Mesothelial cell of epicardium (in vitro differentiated cells): ENCODE results near the gene EML4. TPM values are rescaled to one million over a fixed set of nuclear protein-coding genes. Genes with fewer than 3 reads are reported as not detected.

ENCODE experiments used
- DNase-seq, 2 experiments: peaks; one replicate each; pipeline ENCODE4 v3.0.0; 2021; ENCODE audit warnings: low spot score in 2 of 2; ENCODE audit not compliant: unreplicated experiment in 2 of 2
- H3K27ac Mint-ChIP-seq: 2 replicates; pipeline ENCODE4 v1.8.0; 2021; ENCODE audit warnings: mixed read lengths
- H3K27me3 Mint-ChIP-seq: 2 replicates; pipeline ENCODE4 v1.8.0; 2021; ENCODE audit warnings: low read depth, mixed read lengths
- H3K36me3 Mint-ChIP-seq: 2 replicates; pipeline ENCODE4 v1.8.0; 2021; ENCODE audit warnings: mixed read lengths
- H3K4me1 Mint-ChIP-seq: 2 replicates; pipeline ENCODE4 v1.8.0; 2021; ENCODE audit warnings: mixed read lengths
- H3K4me3 Mint-ChIP-seq: 2 replicates; pipeline ENCODE4 v1.8.0; 2021; ENCODE audit warnings: mild to moderate bottlenecking, moderate library complexity, mixed read lengths
- H3K9me3 Mint-ChIP-seq: 2 replicates; pipeline ENCODE4 v1.8.0; 2021; ENCODE audit warnings: mixed read lengths
- CTCF ChIP-seq: fragments of 200-600 bp; sonication (generic); IDR thresholded peaks from one replicate; pipeline ENCODE4 v1.5.0; 2021; ENCODE audit warnings: antibody characterized with exemption; ENCODE audit not compliant: unreplicated experiment
- total RNA-seq: library from RNA; stranded (reverse); gene quantifications from 3 replicates; pipeline ENCODE4 v1.2.1, GENCODE V29; 2021

The EML4 gene
- total RNA-seq, 1 donor from 2014 or later, result 95.6 TPM

GRCh38 chr2:42286268-42286946 lies 117.3 kb downstream of the EML4 start:
- no peaks in the 10 kb centered on the region for H3K9me3 Mint-ChIP-seq
- no peaks in the 10 kb centered on the region for H3K27me3 Mint-ChIP-seq
- H3K4me1 Mint-ChIP-seq, result no peaks in the 10 kb centered on the region
- no peak overlapping the region for H3K4me3 Mint-ChIP-seq
- no peak for DNase-seq
- TF ChIP-seq CTCF, result no peak
- H3K27ac Mint-ChIP-seq, result no peak overlapping the region
- H3K36me3 Mint-ChIP-seq, result peaks cover 20% of the 10 kb centered on the region

- Mint-ChIP-seq H3K27ac (no peak overlapping the region), H3K4me3 (no peak overlapping the region), H3K9me3 (no peaks in the 10 kb centered on the region), H3K27me3 (no peaks in the 10 kb centered on the region), H3K36me3 (peaks cover 28% of the 10 kb centered on the region), H3K4me1 (no peaks in the 10 kb centered on the region)
- no peak for TF ChIP-seq CTCF
- DNase-seq, result no peak
Observed at GRCh38 chr2:42288811-42289210, 119.7 kb downstream of the EML4 start.

- Mint-ChIP-seq H3K36me3 (peaks cover 28% of the 10 kb centered on the region), H3K27me3 (no peaks in the 10 kb centered on the region), H3K9me3 (no peaks in the 10 kb centered on the region), H3K4me1 (no peaks in the 10 kb centered on the region), H3K4me3 (no peak overlapping the region), H3K27ac (no peak overlapping the region)
- DNase-seq, result no peak
- TF ChIP-seq CTCF, result no peak
Observed at GRCh38 chr2:42289222-42289621, 120.1 kb downstream of the EML4 start.

- Mint-ChIP-seq H3K9me3 (no peaks in the 10 kb centered on the region), H3K4me3 (no peak overlapping the region), H3K27ac (no peak overlapping the region)
Observed at GRCh38 chr2:42290005-42290404, 120.9 kb downstream of the EML4 start.

GRCh38 chr2:42293019-42293418 lies 123.9 kb downstream of the EML4 start:
- Mint-ChIP-seq H3K27ac (no peak overlapping the region), H3K27me3 (no peaks in the 10 kb centered on the region), H3K9me3 (no peaks in the 10 kb centered on the region), H3K4me1 (no peaks in the 10 kb centered on the region), H3K4me3 (no peak overlapping the region), H3K36me3 (peaks cover 33% of the 10 kb centered on the region)
- no peak for TF ChIP-seq CTCF
- DNase-seq, result no peak

More at GRCh38 chr2:42290005-42290404, 120.9 kb downstream of the EML4 start:
- H3K27me3 Mint-ChIP-seq, result no peaks in the 10 kb centered on the region
- H3K4me1 Mint-ChIP-seq, result no peaks in the 10 kb centered on the region
- peaks cover 30% of the 10 kb centered on the region for H3K36me3 Mint-ChIP-seq
- DNase-seq, result no peak
- TF ChIP-seq CTCF, result no peak
